DND-41 (cell line): ENCODE measurements around the gene HLA-DOA.

Experiments
- CTCF ChIP-seq: IDR thresholded peaks from 2 replicates; pipeline ENCODE4 v1.5.1; 2012; ENCODE audit warnings: borderline replicate concordance, low read length, moderate library complexity, mild to moderate bottlenecking; ENCODE audit not compliant: poor library complexity, severe bottlenecking; ENCODE audit errors: extremely low read depth
- EZH2 ChIP-seq: IDR thresholded peaks from 3 replicates; pipeline ENCODE4 v1.6.1; 2012; ENCODE audit warnings: borderline replicate concordance, low read depth, mild to moderate bottlenecking, moderate library complexity, low read length, inconsistent platforms; ENCODE audit not compliant: severe bottlenecking

GRCh38 chr6:33021917-33022316, 12.5 kb upstream of the HLA-DOA start:
- TF ChIP-seq CTCF, result no peak
- TF ChIP-seq EZH2, result no peak
